GM12878 (cell line): ENCODE data around the gene RAD51B. TPM values are rescaled to one million over a fixed set of nuclear protein-coding genes. Genes with fewer than 3 reads are reported as not detected.

ENCODE experiments used
- ATAC-seq: fragments of 200-7000 bp; cut with Tn5 transposase; 3 replicates; pipeline ENCODE4 v1.9.1; 2020; ENCODE audit warnings: mild to moderate bottlenecking, moderate library complexity
- BruUV-seq: library from RNA; stranded (reverse); fragments of 400-500 nt; replicated peaks from 2 replicates; lab custom pipeline; 2021; lab: Mats Ljungman, UMichigan
- CTCF ChIA-PET: fragments of 300-600 bp; sonication (Branson Sonifier 250); formaldehyde crosslinking; extraction: SDS; loops from one replicate; lab custom pipeline; 2021; ENCODE audit warnings: inconsistent platforms; lab: Yijun Ruan, JAX
- POLR2A ChIA-PET: fragments of 350-600 bp; formaldehyde crosslinking; extraction: SDS; loops from one replicate; lab custom pipeline; 2021; ENCODE audit warnings: inconsistent platforms; lab: Charles Lee
- RAD21 ChIA-PET: fragments of 300-600 bp; sonication (Branson Sonifier 250); formaldehyde crosslinking; loops from one replicate; lab custom pipeline; 2023; ENCODE audit warnings: antibody characterized with exemption; ENCODE audit not compliant: unreplicated experiment; lab: Charles Lee
- SMC1A ChIA-PET: fragments of 300-600 bp; sonication (Branson Sonifier 250); formaldehyde crosslinking; loops from one replicate; lab custom pipeline; 2023; ENCODE audit not compliant: unreplicated experiment, uncharacterized antibody; lab: Charles Lee
- DNase-seq: peaks from one replicate; pipeline ENCODE4 v3.0.0-alpha.2; 2011; ENCODE audit warnings: low read depth, low spot score
- FAIRE-seq: peaks from 3 replicates; lab custom pipeline; 2011; peaks lifted over from hg19 to GRCh38; lab: Jason Lieb, UNC
- H2AFZ ChIP-seq: 2 replicates; pipeline ENCODE4 v1.6.0; 2011; ENCODE audit warnings: low read depth, low read length, control low read depth; ENCODE audit not compliant: control insufficient read depth
- H3K27ac ChIP-seq: 2 replicates; pipeline ENCODE4 v1.5.1; 2011; ENCODE audit warnings: control low read depth; ENCODE audit not compliant: control insufficient read depth, insufficient read depth
- H3K27me3 ChIP-seq, 2 experiments: replicated peaks in 1 of 2; 2 replicates each; pipeline versions ENCODE4 v1.6.0 to v1.6.1; 2011; ENCODE audit warnings: low read length in 1 of 2; ENCODE audit not compliant: control insufficient read depth in 2 of 2, insufficient read depth in 2 of 2
- H3K36me3 ChIP-seq, 2 experiments: 2 replicates each; pipeline ENCODE4 v1.5.1; 2011; ENCODE audit warnings: low read length in 1 of 2; ENCODE audit not compliant: control insufficient read depth in 2 of 2, insufficient read depth in 2 of 2
- H3K4me1 ChIP-seq: 2 replicates; pipeline ENCODE4 v1.6.1; 2011; ENCODE audit warnings: mild to moderate bottlenecking, low read length, moderate library complexity, mixed read lengths; ENCODE audit not compliant: control insufficient read depth, insufficient read depth
- H3K4me2 ChIP-seq: 2 replicates; pipeline ENCODE4 v1.6.0; 2011; ENCODE audit warnings: control low read depth; ENCODE audit not compliant: control insufficient read depth, insufficient read depth
- H3K4me3 ChIP-seq: fragments of 200-600 bp; sonication (generic); 2 replicates; pipeline ENCODE4 v1.5.1; 2016
- H3K79me2 ChIP-seq: 2 replicates; pipeline ENCODE4 v1.6.0; 2011; ENCODE audit warnings: low read length; ENCODE audit not compliant: control insufficient read depth, insufficient read depth
- H3K9ac ChIP-seq: 2 replicates; pipeline ENCODE4 v1.8.0; 2011; ENCODE audit warnings: low read length, control low read depth, mixed read lengths; ENCODE audit not compliant: control insufficient read depth, insufficient read depth
- H3K9me3 ChIP-seq: replicated peaks from 3 replicates; pipeline ENCODE4 v1.5.1; 2011; ENCODE audit warnings: mild to moderate bottlenecking, low read length; ENCODE audit not compliant: control insufficient read depth, insufficient read depth
- H4K20me1 ChIP-seq: 2 replicates; pipeline ENCODE4 v1.6.0; 2011; ENCODE audit not compliant: control insufficient read depth, insufficient read depth
- ASH2L ChIP-seq: fragments of 300-600, 200-600 bp; sonication (generic); IDR thresholded peaks from 2 replicates; pipeline ENCODE4 v1.6.1; 2017; ENCODE audit warnings: low read depth, mild to moderate bottlenecking, borderline replicate concordance
- ATF7 ChIP-seq: fragments of 450-650 bp; IDR thresholded peaks from 2 replicates; pipeline ENCODE4 v1.6.1; 2016; ENCODE audit warnings: low read depth, mild to moderate bottlenecking
- ESRRA ChIP-seq: IDR thresholded peaks from 2 replicates; pipeline ENCODE4 v1.6.1; 2012; ENCODE audit warnings: mild to moderate bottlenecking, low read length, improper control_type of control experiment
- IRF4 ChIP-seq: IDR thresholded peaks from 2 replicates; pipeline ENCODE4 v1.6.1; 2011; ENCODE audit warnings: low read depth, low read length
- KDM1A ChIP-seq: fragments of 200-600 bp; sonication (generic); IDR thresholded peaks from 2 replicates; pipeline ENCODE4 v1.6.1; 2016; ENCODE audit warnings: borderline replicate concordance
- MTA2 ChIP-seq: fragments of 450-650 bp; IDR thresholded peaks from 2 replicates; pipeline ENCODE4 v1.6.1; 2016; ENCODE audit warnings: low read depth, mild to moderate bottlenecking, moderate library complexity
- MYC ChIP-seq: IDR thresholded peaks from 2 replicates; pipeline ENCODE4 v1.6.1; 2011; ENCODE audit warnings: mild to moderate bottlenecking, low read length, moderate library complexity, inconsistent platforms; ENCODE audit not compliant: insufficient read depth, insufficient replicate concordance, insufficient read length, severe bottlenecking
- NKRF ChIP-seq: fragments of 450-650 bp; conservative IDR thresholded peaks from 2 replicates; pipeline ENCODE4 v1.6.1; 2017; ENCODE audit warnings: mild to moderate bottlenecking, moderate library complexity
- PBX3 ChIP-seq: IDR thresholded peaks from 2 replicates; pipeline ENCODE4 v1.6.1; 2011; ENCODE audit warnings: mild to moderate bottlenecking, low read depth, low read length, moderate library complexity; ENCODE audit not compliant: insufficient replicate concordance
- POLR2AphosphoS2 ChIP-seq: IDR thresholded peaks from 2 replicates; pipeline ENCODE4 v1.6.1; 2011; ENCODE audit warnings: low read depth, mild to moderate bottlenecking, low read length, improper control_type of control experiment, moderate library complexity
- RCOR1 ChIP-seq: conservative IDR thresholded peaks from 2 replicates; pipeline ENCODE4 v1.6.1; 2012; ENCODE audit warnings: low read depth, low read length, improper control_type of control experiment
- SMAD1 ChIP-seq: fragments of 450-650 bp; IDR thresholded peaks from 2 replicates; pipeline ENCODE4 v1.6.1; 2018; ENCODE audit warnings: mild to moderate bottlenecking, low read depth; ENCODE audit not compliant: partially characterized antibody
- SP1 ChIP-seq: IDR thresholded peaks from one replicate; pipeline ENCODE4 v1.6.1; 2011; ENCODE audit warnings: low read depth, low read length
- SREBF2 ChIP-seq: IDR thresholded peaks from 2 replicates; pipeline ENCODE4 v1.6.1; 2012; ENCODE audit warnings: mild to moderate bottlenecking, low read length
- SUZ12 ChIP-seq: fragments of 200-600 bp; sonication (generic); IDR thresholded peaks from one replicate; pipeline ENCODE4 v1.6.1; 2018; ENCODE audit warnings: antibody characterized with exemption, mild to moderate bottlenecking; ENCODE audit not compliant: unreplicated experiment
- in situ Hi-C: fragments of 300-500 bp; cut with MboI; formaldehyde crosslinking; loops from 9 replicates; pipeline ENCODE4 v1.14.3; 2018; ENCODE audit warnings: mixed read lengths
- intact Hi-C: fragments of 100-400 bp; cut with micrococcal nuclease; formaldehyde crosslinking; loops from one replicate; pipeline ENCODE4 v1.14.2; 2022; ENCODE audit not compliant: unreplicated experiment
- polyA plus RNA-seq, 11 experiments: library from polyadenylated mRNA; depleted of rRNA in 4 of 11; unstranded in 6 of 11; stranded (reverse) in 5 of 11; fragments of >200 nt; fragmentation: Nextera tagmentation in 4 of 11; fragmentation: Illumina TruSeq in 1 of 11; extraction: Ambion mirVana in 4 of 11; extraction: Trizol in 1 of 11; gene quantifications; 1 replicate in 1 of 11; 2 replicates in 10 of 11; pipeline versions ENCODE4 v1.2.1 to v1.2.3, GENCODE V29; 2011 to 2016; ENCODE audit warnings: inconsistent platforms in 2 of 11, missing spikeins in 2 of 11, low read depth in 1 of 11
- total RNA-seq, 4 experiments: library from RNA; depleted of rRNA in 3 of 4; stranded (reverse); fragments of >200 nt in 3 of 4; fragmentation: Illumina TruSeq in 1 of 4; extraction: Trizol in 1 of 4; gene quantifications; 2 replicates each; pipeline versions ENCODE4 v1.2.1 to v1.2.3, GENCODE V29; 2013 to 2021
- TF ChIP-seq, protein P1 (sequence below): fragments of 150-350 bp; IDR thresholded peaks from 2 replicates; pipeline ENCODE4 v1.6.1; 2014; ENCODE audit warnings: mild to moderate bottlenecking, low read depth, low read length

RAD51B gene
- total and polyA plus RNA-seq, 10 of the 15 experiments (the other 5 are each of a cell fraction or from before 2014, with no cell fraction given), result 9.8 to 26.8 (median 21.3) TPM

DNA sequence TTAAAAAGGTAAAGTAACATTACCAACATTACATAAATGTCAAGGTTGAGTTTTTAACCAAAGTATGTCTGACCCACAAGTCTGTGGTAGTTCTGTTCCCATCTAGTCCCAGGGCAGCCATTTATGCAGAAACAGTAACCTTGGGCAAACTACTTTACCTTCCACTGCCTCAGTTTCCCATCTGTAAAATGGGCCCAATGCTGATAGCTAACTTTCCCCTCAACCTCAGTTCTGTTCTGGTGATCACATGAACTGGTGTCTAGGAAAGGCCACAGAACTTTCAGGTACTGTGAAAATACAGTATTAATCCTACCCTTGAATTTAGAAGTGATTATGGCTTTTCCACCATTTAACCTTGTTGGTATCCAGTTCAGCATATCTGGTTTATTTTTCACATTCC, 859.7 kb downstream of the RAD51B start:
- no peak overlapping the region for H3K4me3 ChIP-seq
- no peak overlapping the region for H3K9ac ChIP-seq
- ChIA-PET RAD21 (no interaction called here), CTCF (interaction anchor here (0.9 to 1.7 kb wide), 3 partner anchors 13 to 35 kb away, joined by 3 to 5 read pairs (median 4); no protein-coding TSS in a partner anchor), SMC1A (interaction anchor here (0.8 to 2.6 kb wide), 4 partner anchors 15 to 158 kb away, joined by 3 to 13 read pairs (median 3); no protein-coding TSS in a partner anchor), POLR2A (no interaction called here)
- peaks cover 18% of the 10 kb centered on the region for H3K4me1 ChIP-seq
- ATAC-seq, result no peak
- no peak overlapping the region for H3K4me2 ChIP-seq
- intact Hi-C loops (no loop called here), in situ Hi-C loops (no loop called here)
- no TSS peak for BruUV-seq
- no peak overlapping the region for H3K27ac ChIP-seq
- TF ChIP-seq POLR2AphosphoS2, result no peak
- no peak for TF ChIP-seq IRF4
- TF ChIP-seq MTA2, result no peak
- TF ChIP-seq PBX3, result no peak
- TF ChIP-seq KDM1A, result no peak
- TF ChIP-seq SMAD1, result no peak
- no peak for TF ChIP-seq ESRRA
- no peak for TF ChIP-seq ASH2L
- TF ChIP-seq RCOR1, result no peak
- TF ChIP-seq SREBF2, result no peak
- TF ChIP-seq, protein P1, sequence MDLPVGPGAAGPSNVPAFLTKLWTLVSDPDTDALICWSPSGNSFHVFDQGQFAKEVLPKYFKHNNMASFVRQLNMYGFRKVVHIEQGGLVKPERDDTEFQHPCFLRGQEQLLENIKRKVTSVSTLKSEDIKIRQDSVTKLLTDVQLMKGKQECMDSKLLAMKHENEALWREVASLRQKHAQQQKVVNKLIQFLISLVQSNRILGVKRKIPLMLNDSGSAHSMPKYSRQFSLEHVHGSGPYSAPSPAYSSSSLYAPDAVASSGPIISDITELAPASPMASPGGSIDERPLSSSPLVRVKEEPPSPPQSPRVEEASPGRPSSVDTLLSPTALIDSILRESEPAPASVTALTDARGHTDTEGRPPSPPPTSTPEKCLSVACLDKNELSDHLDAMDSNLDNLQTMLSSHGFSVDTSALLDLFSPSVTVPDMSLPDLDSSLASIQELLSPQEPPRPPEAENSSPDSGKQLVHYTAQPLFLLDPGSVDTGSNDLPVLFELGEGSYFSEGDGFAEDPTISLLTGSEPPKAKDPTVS, result no peak
- TF ChIP-seq ATF7, result no peak
- no peak for TF ChIP-seq SUZ12
- TF ChIP-seq NKRF, result no peak
- no peak for TF ChIP-seq MYC
- no peak for TF ChIP-seq SP1
- no peaks in the 10 kb centered on the region for H3K36me3 ChIP-seq
- no peaks in the 10 kb centered on the region for H3K27me3 ChIP-seq
- no peaks in the 10 kb centered on the region for H3K9me3 ChIP-seq
- DNase-seq, result no peak
- no peak overlapping the region for H2AFZ ChIP-seq
- no peaks in the 10 kb centered on the region for H4K20me1 ChIP-seq
- no peak for FAIRE-seq
- H3K79me2 ChIP-seq, result no peaks in the 10 kb centered on the region
